SK-N-SH treated with all-trans-retinoic acid at 6 μM for 48 hours (cell line): ENCODE results near the gene PTDSS2.

Experiments
- ARNTL ChIP-seq: fragments of 450-650 bp; formaldehyde crosslinking; IDR thresholded peaks from 2 replicates; pipeline ENCODE4 v1.5.0; 2020; ENCODE audit warnings: low read depth, mild to moderate bottlenecking, moderate library complexity, borderline replicate concordance
- CREB5 ChIP-seq: fragments of 250-450 bp; sonication (Bioruptor Pico); IDR thresholded peaks from 2 replicates; pipeline ENCODE4 v1.5.1; 2020; ENCODE audit warnings: low read depth, mild to moderate bottlenecking, moderate library complexity
- ESRRG ChIP-seq: fragments of 250-450 bp; sonication (Bioruptor Pico); IDR thresholded peaks from 2 replicates; pipeline ENCODE4 v1.6.1; 2021; ENCODE audit warnings: mild to moderate bottlenecking
- GLIS3 ChIP-seq: fragments of 250-450 bp; sonication (Bioruptor Pico); IDR thresholded peaks from 2 replicates; pipeline ENCODE4 v1.5.0; 2020; ENCODE audit warnings: mild to moderate bottlenecking, moderate library complexity
- PATZ1 ChIP-seq: fragments of 250-450 bp; sonication (Bioruptor Pico); IDR thresholded peaks from 2 replicates; pipeline ENCODE4 v1.8.0; 2020; ENCODE audit warnings: mild to moderate bottlenecking, moderate library complexity, borderline replicate concordance
- POU6F1 ChIP-seq: fragments of 250-450 bp; sonication (Bioruptor Pico); IDR thresholded peaks from 2 replicates; pipeline ENCODE4 v1.8.0; 2021; ENCODE audit warnings: low read depth, mild to moderate bottlenecking, moderate library complexity, borderline replicate concordance
- PPARA ChIP-seq: fragments of 250-450 bp; sonication (Bioruptor Pico); IDR thresholded peaks from 2 replicates; pipeline ENCODE4 v1.5.0; 2020; ENCODE audit warnings: mild to moderate bottlenecking, borderline replicate concordance
- RARB ChIP-seq: fragments of 250-450 bp; sonication (Bioruptor Pico); IDR thresholded peaks from 2 replicates; pipeline ENCODE4 v1.8.0; 2021; ENCODE audit warnings: mild to moderate bottlenecking, moderate library complexity
- SNAI2 ChIP-seq: fragments of 250-450 bp; sonication (Bioruptor Pico); IDR thresholded peaks from 2 replicates; pipeline ENCODE4 v1.5.0; 2020; ENCODE audit warnings: mild to moderate bottlenecking, moderate library complexity
- TCF4 ChIP-seq: fragments of 250-450 bp; sonication (Bioruptor Pico); IDR thresholded peaks from 2 replicates; pipeline ENCODE4 v1.8.0; 2021; ENCODE audit warnings: mild to moderate bottlenecking, moderate library complexity, borderline replicate concordance
- ZC3H10 ChIP-seq: fragments of 250-450 bp; sonication (Bioruptor Pico); IDR thresholded peaks from 2 replicates; pipeline ENCODE4 v1.5.1; 2021; ENCODE audit warnings: mild to moderate bottlenecking, moderate library complexity
- ZFP3 ChIP-seq: fragments of 250-450 bp; sonication (Bioruptor Pico); IDR thresholded peaks from 2 replicates; pipeline ENCODE4 v1.5.0; 2020; ENCODE audit warnings: mild to moderate bottlenecking, moderate library complexity
- ZNF70 ChIP-seq: fragments of 450-650 bp; formaldehyde crosslinking; IDR thresholded peaks from 2 replicates; pipeline ENCODE4 v1.5.0; 2020; ENCODE audit warnings: mild to moderate bottlenecking, moderate library complexity
- ZNF8 ChIP-seq: fragments of 450-650 bp; formaldehyde crosslinking; IDR thresholded peaks from 2 replicates; pipeline ENCODE4 v1.5.0; 2020; ENCODE audit warnings: mild to moderate bottlenecking, moderate library complexity

- no peak for TF ChIP-seq RARB (CRISPR knock-in tag)
- TF ChIP-seq ZNF8 (CRISPR knock-in tag): no peak
- no peak for TF ChIP-seq TCF4 (CRISPR knock-in tag)
- no peak for TF ChIP-seq PATZ1 (CRISPR knock-in tag)
- no peak for TF ChIP-seq ZC3H10 (CRISPR knock-in tag)
- no peak for TF ChIP-seq SNAI2
- TF ChIP-seq POU6F1 (CRISPR knock-in tag): no peak
- no peak for TF ChIP-seq CREB5 (CRISPR knock-in tag)
- TF ChIP-seq ARNTL (CRISPR knock-in tag): no peak
- no peak for TF ChIP-seq PPARA (CRISPR knock-in tag)
- no peak for TF ChIP-seq ZNF70 (CRISPR knock-in tag)
- TF ChIP-seq ESRRG (CRISPR knock-in tag): no peak
- TF ChIP-seq ZFP3 (CRISPR knock-in tag): no peak
- TF ChIP-seq GLIS3 (CRISPR knock-in tag): no peak
Observed at GRCh38 chr11:528166-528814, 78.2 kb downstream of the PTDSS2 start.
